ENCODE measurements around the gene KHNYN.

GRCh38 chr14:24416254-24416931 lies 13.4 kb upstream of the KHNYN start:
- TF ChIP-seq CTCF (tag by site-specific recombination; IDR thresholded peaks at IDR 0.05) = no peak
- no peak for TF ChIP-seq ZNF274 (IDR thresholded peaks at IDR 0.05; ENCODE audit: low read length)
- no peak for TF ChIP-seq ZNF274 (tag by site-specific recombination; IDR thresholded peaks at IDR 0.05; ENCODE audit: borderline replicate concordance)
- TF ChIP-seq HOXC10 (CRISPR knock-in tag; IDR thresholded peaks at IDR 0.05) = no peak
- no peak for TF ChIP-seq SETDB1 (IDR thresholded peaks at IDR 0.05; ENCODE audit: insufficient read length, low read length)
- TF ChIP-seq ZNF530 (tag by site-specific recombination; IDR thresholded peaks at IDR 0.05; ENCODE audit: low read depth) = no peak

All from HEK293 (cell line).